Ishikawa (cell line): ENCODE results near the gene CCR4.

ENCODE experiments used
- CEBPB ChIP-seq: IDR thresholded peaks from 2 replicates; pipeline ENCODE4 v1.6.1; 2012
- CREB1 ChIP-seq: IDR thresholded peaks from 2 replicates; pipeline ENCODE4 v1.6.1; 2012; ENCODE audit warnings: low read depth
- EGR1 ChIP-seq: IDR thresholded peaks from 2 replicates; pipeline ENCODE4 v1.6.1; 2012
- EP300 ChIP-seq: IDR thresholded peaks from 2 replicates; pipeline ENCODE4 v1.6.1; 2012; ENCODE audit warnings: borderline replicate concordance
- FOXM1 ChIP-seq: IDR thresholded peaks from 2 replicates; pipeline ENCODE4 v1.6.1; 2012; ENCODE audit warnings: low read depth, borderline replicate concordance
- MAX ChIP-seq: IDR thresholded peaks from 2 replicates; pipeline ENCODE4 v1.6.1; 2012
- TAF1 ChIP-seq: IDR thresholded peaks from 2 replicates; pipeline ENCODE4 v1.6.1; 2012; ENCODE audit warnings: low read depth, mild to moderate bottlenecking
- YY1 ChIP-seq: IDR thresholded peaks from 2 replicates; pipeline ENCODE4 v1.6.1; 2012; ENCODE audit warnings: low read depth

GRCh38 chr3:32913790-32914446 is 37.5 kb upstream of the CCR4 start:
- TF ChIP-seq EP300 (no peak), MAX (no peak), CEBPB (no peak), CREB1 (no peak), TAF1 (no peak), FOXM1 (no peak), EGR1 (no peak), YY1 (no peak)
